WTC11 (cell line): ENCODE results near the gene DDX25. TPM values are rescaled to one million over a fixed set of nuclear protein-coding genes. Genes with fewer than 3 reads are reported as not detected.

Experiments
- ATAC-seq: fragments of 200-7000 bp; cut with Tn5 transposase; 2 replicates; pipeline ENCODE4 v1.10.0; 2021; ENCODE audit warnings: mild to moderate bottlenecking, moderate library complexity
- CTCF ChIA-PET: fragments of 300-600 bp; sonication (Branson Sonifier 250); formaldehyde crosslinking; loops from one replicate; lab custom pipeline; 2021; ENCODE audit warnings: antibody characterized with exemption; lab: Charles Lee
- POLR2A ChIA-PET: fragments of 350-600 bp; sonication (Branson Sonifier 250); formaldehyde crosslinking; loops from one replicate; lab custom pipeline; 2021; ENCODE audit warnings: antibody characterized with exemption; lab: Charles Lee
- DNase-seq: peaks from one replicate; pipeline ENCODE4 v3.0.0; 2021; ENCODE audit warnings: low spot score
- H3K27ac Mint-ChIP-seq: 2 replicates; pipeline ENCODE4 v1.8.0; 2021; ENCODE audit warnings: mixed read lengths
- H3K27me3 Mint-ChIP-seq: 2 replicates; pipeline ENCODE4 v1.8.0; 2021; ENCODE audit warnings: low read depth, mild to moderate bottlenecking, moderate library complexity, mixed read lengths
- H3K36me3 Mint-ChIP-seq: 2 replicates; pipeline ENCODE4 v1.8.0; 2021; ENCODE audit warnings: mixed read lengths
- H3K4me1 Mint-ChIP-seq: 2 replicates; pipeline ENCODE4 v1.8.0; 2022; ENCODE audit warnings: mixed read lengths
- H3K4me3 Mint-ChIP-seq: 2 replicates; pipeline ENCODE4 v1.8.0; 2021; ENCODE audit warnings: mild to moderate bottlenecking, moderate library complexity, mixed read lengths
- H3K9me3 Mint-ChIP-seq: 2 replicates; pipeline ENCODE4 v1.8.0; 2021; ENCODE audit warnings: mixed read lengths
- ATF1 ChIP-seq: sonication (generic); formaldehyde crosslinking; IDR thresholded peaks from 2 replicates; pipeline ENCODE4 v1.8.1; 2023; ENCODE audit warnings: mild to moderate bottlenecking, moderate library complexity, missing genetic modification reagents
- CREB1 ChIP-seq: sonication (generic); formaldehyde crosslinking; IDR thresholded peaks from 2 replicates; pipeline ENCODE4 v1.8.0; 2023; ENCODE audit warnings: mild to moderate bottlenecking, missing genetic modification reagents
- CREM ChIP-seq: sonication (generic); formaldehyde crosslinking; IDR thresholded peaks from 2 replicates; pipeline ENCODE4 v1.8.1; 2022; ENCODE audit warnings: mild to moderate bottlenecking, missing genetic modification reagents, moderate library complexity
- E2F5 ChIP-seq: sonication (generic); formaldehyde crosslinking; IDR thresholded peaks from 2 replicates; pipeline ENCODE4 v1.8.1; 2022; ENCODE audit warnings: mild to moderate bottlenecking, moderate library complexity, missing genetic modification reagents
- GABPB1 ChIP-seq: sonication (generic); formaldehyde crosslinking; IDR thresholded peaks from 2 replicates; pipeline ENCODE4 v1.8.1; 2023; ENCODE audit warnings: mild to moderate bottlenecking, missing genetic modification reagents
- IRF1 ChIP-seq: sonication (generic); formaldehyde crosslinking; IDR thresholded peaks from 2 replicates; pipeline ENCODE4 v1.8.0; 2023; ENCODE audit warnings: missing genetic modification reagents
- IRF2 ChIP-seq: sonication (generic); formaldehyde crosslinking; IDR thresholded peaks from 2 replicates; pipeline ENCODE4 v1.8.0; 2022; ENCODE audit warnings: low read depth, missing genetic modification reagents, borderline replicate concordance
- MYBL2 ChIP-seq: sonication (generic); formaldehyde crosslinking; IDR thresholded peaks from 2 replicates; pipeline ENCODE4 v1.8.1; 2023; ENCODE audit warnings: mild to moderate bottlenecking, moderate library complexity, missing genetic modification reagents
- NFYB ChIP-seq: sonication (generic); formaldehyde crosslinking; conservative IDR thresholded peaks from 2 replicates; pipeline ENCODE4 v1.8.0; 2022; ENCODE audit warnings: low read depth, missing genetic modification reagents
- NR1H2 ChIP-seq: sonication (generic); formaldehyde crosslinking; IDR thresholded peaks from 2 replicates; pipeline ENCODE4 v1.9.0; 2021; ENCODE audit warnings: mild to moderate bottlenecking, moderate library complexity, missing genetic modification reagents
- RELA ChIP-seq: sonication (generic); formaldehyde crosslinking; IDR thresholded peaks from 2 replicates; pipeline ENCODE4 v1.8.1; 2022; ENCODE audit warnings: missing genetic modification reagents, mild to moderate bottlenecking, borderline replicate concordance
- RORB ChIP-seq: fragments of 250-450 bp; sonication (Bioruptor Pico); IDR thresholded peaks from 2 replicates; pipeline ENCODE4 v1.9.0; 2021; ENCODE audit warnings: mild to moderate bottlenecking
- ZMAT4 ChIP-seq: fragments of 250-450 bp; sonication (Bioruptor Pico); IDR thresholded peaks from 2 replicates; pipeline ENCODE4 v1.9.0; 2021; ENCODE audit warnings: mild to moderate bottlenecking
- ZNF232 ChIP-seq: sonication (generic); formaldehyde crosslinking; IDR thresholded peaks from 2 replicates; pipeline ENCODE4 v1.8.0; 2022; ENCODE audit warnings: mild to moderate bottlenecking, missing genetic modification reagents
- ZNF423 ChIP-seq: fragments of 250-450 bp; sonication (Bioruptor Pico); IDR thresholded peaks from 2 replicates; pipeline ENCODE4 v2.1.2; 2022; ENCODE audit warnings: mild to moderate bottlenecking, moderate library complexity
- ZNF671 ChIP-seq: fragments of 250-450 bp; sonication (Bioruptor Pico); IDR thresholded peaks from 2 replicates; pipeline ENCODE4 v1.8.0; 2021; ENCODE audit warnings: mild to moderate bottlenecking
- total RNA-seq: library from RNA; stranded (reverse); gene quantifications from 3 replicates; pipeline ENCODE4 v1.2.3, GENCODE V29; 2021
- TF ChIP-seq, protein P1 (sequence below): sonication (generic); formaldehyde crosslinking; conservative IDR thresholded peaks from 2 replicates; pipeline ENCODE4 v1.8.1; 2022; ENCODE audit warnings: mild to moderate bottlenecking, missing genetic modification reagents
- TF ChIP-seq, protein P2 (sequence below): sonication (generic); formaldehyde crosslinking; IDR thresholded peaks from 2 replicates; pipeline ENCODE4 v1.8.0; 2022; ENCODE audit warnings: mild to moderate bottlenecking, missing genetic modification reagents
- TF ChIP-seq, protein P3 (sequence below): fragments of 250-450 bp; sonication (Bioruptor Pico); IDR thresholded peaks from 2 replicates; pipeline ENCODE4 v2.1.2; 2022; ENCODE audit warnings: mild to moderate bottlenecking, moderate library complexity
- TF ChIP-seq, protein P4 (sequence below): sonication (generic); formaldehyde crosslinking; IDR thresholded peaks from 2 replicates; pipeline ENCODE4 v1.8.1; 2022; ENCODE audit warnings: low read depth, missing genetic modification reagents, borderline replicate concordance

The DDX25 gene
- total RNA-seq, 1 experiment from 2014 or later, result 17.5 TPM

- ATAC-seq (no peak), DNase-seq (no peak)
- H3K4me3 Mint-ChIP-seq, result no peak overlapping the region
- no peaks in the 10 kb centered on the region for H3K36me3 Mint-ChIP-seq
- no peaks in the 10 kb centered on the region for H3K27me3 Mint-ChIP-seq
- CTCF ChIA-PET, result interaction anchor here (1.2 to 1.8 kb wide), 2 partner anchors 9 to 111 kb away, joined by 5 to 9 read pairs; no protein-coding TSS in a partner anchor
- TF ChIP-seq NFYB (no peak), NR1H2 (no peak)
- peak overlapping the region; percentile 82 for H3K27ac Mint-ChIP-seq
- H3K9me3 Mint-ChIP-seq, result no peaks in the 10 kb centered on the region
- POLR2A ChIA-PET, result no interaction called here
- 0 out of 2 replicates have a peak, but pooled peaks cover 4% of the 10 kb centered on the region for H3K4me1 Mint-ChIP-seq
Measured at GRCh38 chr11:125950696-125951651, 46.7 kb downstream of the DDX25 start.

DNA sequence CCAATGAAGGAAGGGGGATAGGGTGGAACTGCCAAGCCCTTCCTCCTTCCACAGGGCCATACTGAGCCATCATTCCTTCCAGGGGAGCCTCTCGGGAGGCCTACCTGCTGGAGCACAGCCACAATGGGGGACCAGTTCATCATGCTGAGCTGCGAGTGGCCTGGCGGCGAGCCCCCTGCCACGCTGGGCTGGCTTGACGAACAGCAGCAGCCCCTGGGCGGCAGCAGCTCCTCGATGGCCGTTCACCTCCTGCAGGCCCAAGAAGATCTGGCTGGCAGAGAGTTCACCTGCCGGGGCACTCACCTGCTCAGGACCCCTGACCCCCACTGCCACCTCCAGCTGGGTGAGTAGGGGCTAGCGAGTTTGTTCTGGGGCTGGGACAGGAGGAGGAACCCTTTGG, 47.4 kb downstream of the DDX25 start:
- no peak for ATAC-seq
- H3K4me1 Mint-ChIP-seq, result 0 out of 2 replicates have a peak, but pooled peaks cover 4% of the 10 kb centered on the region
- no peaks in the 10 kb centered on the region for H3K36me3 Mint-ChIP-seq
- H3K27ac Mint-ChIP-seq, result no peak overlapping the region
- TF ChIP-seq CREM (no peak), ZNF423 (peak; percentile 85)
- no peak for DNase-seq
- ChIA-PET CTCF (interaction anchor here (1.2 to 1.6 kb wide), 2 partner anchors 10 to 110 kb away, joined by 5 to 8 read pairs; no protein-coding TSS in a partner anchor), POLR2A (no interaction called here)
- H3K9me3 Mint-ChIP-seq, result no peaks in the 10 kb centered on the region
- no peaks in the 10 kb centered on the region for H3K27me3 Mint-ChIP-seq
- no peak overlapping the region for H3K4me3 Mint-ChIP-seq

DNA sequence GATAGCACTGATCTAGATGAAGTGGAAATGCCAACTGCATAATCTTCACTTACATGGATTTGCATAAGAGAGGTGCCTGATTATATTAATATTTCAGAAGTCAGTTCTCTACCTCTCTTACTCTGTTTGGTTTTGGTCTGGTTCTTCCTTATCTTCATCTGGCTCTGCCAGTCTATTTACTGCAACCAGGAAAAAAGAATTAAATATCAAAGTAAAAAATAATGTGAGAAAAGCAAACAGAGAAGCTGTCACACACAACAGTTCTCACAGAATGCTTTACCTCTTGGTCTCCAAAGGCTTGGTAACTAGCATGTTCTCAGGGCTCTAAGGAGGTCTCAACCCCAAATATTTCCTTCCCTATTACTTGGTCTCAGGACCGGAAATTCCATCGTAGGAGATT, 48.3 kb downstream of the DDX25 start:
- POLR2A ChIA-PET, result no interaction called here
- no peak for ATAC-seq
- Mint-ChIP-seq H3K27me3 (no peaks in the 10 kb centered on the region), H3K4me1 (peaks cover 4% of the 10 kb centered on the region; the same call in 1 of the 2 replicates)
- no peak for TF ChIP-seq ZNF232 (CRISPR knock-in tag)
- TF ChIP-seq E2F5 (CRISPR knock-in tag), result no peak
- no peak for TF ChIP-seq RELA (CRISPR knock-in tag)
- no peak for TF ChIP-seq ZNF671 (CRISPR knock-in tag)
- TF ChIP-seq, protein P1, sequence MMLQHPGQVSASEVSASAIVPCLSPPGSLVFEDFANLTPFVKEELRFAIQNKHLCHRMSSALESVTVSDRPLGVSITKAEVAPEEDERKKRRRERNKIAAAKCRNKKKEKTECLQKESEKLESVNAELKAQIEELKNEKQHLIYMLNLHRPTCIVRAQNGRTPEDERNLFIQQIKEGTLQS (CRISPR knock-in tag), result no peak
- no peak for TF ChIP-seq CREB1 (CRISPR knock-in tag)
- TF ChIP-seq, protein P2, sequence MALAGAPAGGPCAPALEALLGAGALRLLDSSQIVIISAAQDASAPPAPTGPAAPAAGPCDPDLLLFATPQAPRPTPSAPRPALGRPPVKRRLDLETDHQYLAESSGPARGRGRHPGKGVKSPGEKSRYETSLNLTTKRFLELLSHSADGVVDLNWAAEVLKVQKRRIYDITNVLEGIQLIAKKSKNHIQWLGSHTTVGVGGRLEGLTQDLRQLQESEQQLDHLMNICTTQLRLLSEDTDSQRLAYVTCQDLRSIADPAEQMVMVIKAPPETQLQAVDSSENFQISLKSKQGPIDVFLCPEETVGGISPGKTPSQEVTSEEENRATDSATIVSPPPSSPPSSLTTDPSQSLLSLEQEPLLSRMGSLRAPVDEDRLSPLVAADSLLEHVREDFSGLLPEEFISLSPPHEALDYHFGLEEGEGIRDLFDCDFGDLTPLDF, result no peak
- no peak for TF ChIP-seq RORB (CRISPR knock-in tag)
- TF ChIP-seq, protein P3, sequence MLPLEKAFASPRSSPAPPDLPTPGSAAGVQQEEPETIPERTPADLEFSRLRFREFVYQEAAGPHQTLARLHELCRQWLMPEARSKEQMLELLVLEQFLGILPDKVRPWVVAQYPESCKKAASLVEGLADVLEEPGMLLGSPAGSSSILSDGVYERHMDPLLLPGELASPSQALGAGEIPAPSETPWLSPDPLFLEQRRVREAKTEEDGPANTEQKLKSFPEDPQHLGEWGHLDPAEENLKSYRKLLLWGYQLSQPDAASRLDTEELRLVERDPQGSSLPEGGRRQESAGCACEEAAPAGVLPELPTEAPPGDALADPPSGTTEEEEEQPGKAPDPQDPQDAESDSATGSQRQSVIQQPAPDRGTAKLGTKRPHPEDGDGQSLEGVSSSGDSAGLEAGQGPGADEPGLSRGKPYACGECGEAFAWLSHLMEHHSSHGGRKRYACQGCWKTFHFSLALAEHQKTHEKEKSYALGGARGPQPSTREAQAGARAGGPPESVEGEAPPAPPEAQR (CRISPR knock-in tag), result no peak
- TF ChIP-seq MYBL2 (CRISPR knock-in tag), result no peak
- TF ChIP-seq ZMAT4, result no peak
- TF ChIP-seq, protein P4, sequence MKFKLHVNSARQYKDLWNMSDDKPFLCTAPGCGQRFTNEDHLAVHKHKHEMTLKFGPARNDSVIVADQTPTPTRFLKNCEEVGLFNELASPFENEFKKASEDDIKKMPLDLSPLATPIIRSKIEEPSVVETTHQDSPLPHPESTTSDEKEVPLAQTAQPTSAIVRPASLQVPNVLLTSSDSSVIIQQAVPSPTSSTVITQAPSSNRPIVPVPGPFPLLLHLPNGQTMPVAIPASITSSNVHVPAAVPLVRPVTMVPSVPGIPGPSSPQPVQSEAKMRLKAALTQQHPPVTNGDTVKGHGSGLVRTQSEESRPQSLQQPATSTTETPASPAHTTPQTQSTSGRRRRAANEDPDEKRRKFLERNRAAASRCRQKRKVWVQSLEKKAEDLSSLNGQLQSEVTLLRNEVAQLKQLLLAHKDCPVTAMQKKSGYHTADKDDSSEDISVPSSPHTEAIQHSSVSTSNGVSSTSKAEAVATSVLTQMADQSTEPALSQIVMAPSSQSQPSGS (CRISPR knock-in tag), result no peak
- no peak for TF ChIP-seq GABPB1 (CRISPR knock-in tag)
- TF ChIP-seq IRF2 (CRISPR knock-in tag), result no peak
- no peak for TF ChIP-seq ATF1
- no peak for TF ChIP-seq IRF1 (CRISPR knock-in tag)
- TF ChIP-seq, all 79 proteins: peak for 0
- H3K27ac Mint-ChIP-seq, result no peak overlapping the region
- CTCF ChIA-PET, result interaction anchor here (1.6 kb wide), 1 partner anchor 11 kb away, joined by 8 read pairs; no protein-coding TSS in a partner anchor
- DNase-seq, result no peak
- no peaks in the 10 kb centered on the region for H3K9me3 Mint-ChIP-seq
- H3K4me3 Mint-ChIP-seq, result no peak overlapping the region
- H3K36me3 Mint-ChIP-seq, result no peaks in the 10 kb centered on the region
